ENCODE data around the gene CDCA8.

DNA sequence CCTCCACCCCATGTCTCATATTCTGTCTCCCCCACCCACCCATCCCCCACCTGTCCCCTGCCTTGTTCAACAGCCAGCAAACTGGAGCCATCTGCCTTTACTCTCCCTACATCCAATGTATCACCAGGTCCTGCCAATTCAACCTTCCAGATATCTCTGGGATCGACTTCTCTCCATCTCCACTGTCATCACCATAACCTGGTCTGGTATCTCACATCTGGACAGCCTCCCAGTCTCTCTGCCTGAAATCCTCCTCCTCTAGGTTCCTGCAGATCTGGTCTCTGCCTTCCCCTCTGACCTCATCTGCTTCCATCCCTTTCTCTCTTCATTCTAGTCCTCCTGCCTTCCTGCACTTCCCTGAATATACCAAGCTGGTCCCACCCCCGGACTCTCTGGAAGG, 22.2 kb upstream of the CDCA8 start:
- TF ChIP-seq, protein P1, sequence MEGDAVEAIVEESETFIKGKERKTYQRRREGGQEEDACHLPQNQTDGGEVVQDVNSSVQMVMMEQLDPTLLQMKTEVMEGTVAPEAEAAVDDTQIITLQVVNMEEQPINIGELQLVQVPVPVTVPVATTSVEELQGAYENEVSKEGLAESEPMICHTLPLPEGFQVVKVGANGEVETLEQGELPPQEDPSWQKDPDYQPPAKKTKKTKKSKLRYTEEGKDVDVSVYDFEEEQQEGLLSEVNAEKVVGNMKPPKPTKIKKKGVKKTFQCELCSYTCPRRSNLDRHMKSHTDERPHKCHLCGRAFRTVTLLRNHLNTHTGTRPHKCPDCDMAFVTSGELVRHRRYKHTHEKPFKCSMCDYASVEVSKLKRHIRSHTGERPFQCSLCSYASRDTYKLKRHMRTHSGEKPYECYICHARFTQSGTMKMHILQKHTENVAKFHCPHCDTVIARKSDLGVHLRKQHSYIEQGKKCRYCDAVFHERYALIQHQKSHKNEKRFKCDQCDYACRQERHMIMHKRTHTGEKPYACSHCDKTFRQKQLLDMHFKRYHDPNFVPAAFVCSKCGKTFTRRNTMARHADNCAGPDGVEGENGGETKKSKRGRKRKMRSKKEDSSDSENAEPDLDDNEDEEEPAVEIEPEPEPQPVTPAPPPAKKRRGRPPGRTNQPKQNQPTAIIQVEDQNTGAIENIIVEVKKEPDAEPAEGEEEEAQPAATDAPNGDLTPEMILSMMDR (IDR thresholded peaks at IDR 0.05; ENCODE audit: low read depth, low read length, poor library complexity, severe bottlenecking) = no peak
- no peak for TF ChIP-seq EZH2phosphoT487 (IDR thresholded peaks at IDR 0.05; ENCODE audit: borderline replicate concordance, low read length)
